Measurements from ENCODE around the gene TMEM107.
A peak's percentile ranks its signal among the peaks of the same experiment; 100 is the strongest.
"Not testable (repeated sequence)": the region's sequence is repeated elsewhere in the genome, so short reads cannot be mapped to it uniquely, and the experiment has no call there.

TMEM107 gene

GRCh38 chr17:8189711-8190477, 13.7 kb upstream of the TMEM107 start, which contains the start of gene BORCS6:
Gene BORCS6 (minus strand): TSS chr17:8190180. CDS start chr17:8190140, 40 bp downstream.
- DNase-seq (ENCODE audit: low spot score) = peak; percentile 99

- DNase-seq (ENCODE audit: low spot score) = peak; percentile 21
These were observed 13.0 kb upstream of the TMEM107 start for GRCh38 chr17:8189041-8189710.

DNA sequence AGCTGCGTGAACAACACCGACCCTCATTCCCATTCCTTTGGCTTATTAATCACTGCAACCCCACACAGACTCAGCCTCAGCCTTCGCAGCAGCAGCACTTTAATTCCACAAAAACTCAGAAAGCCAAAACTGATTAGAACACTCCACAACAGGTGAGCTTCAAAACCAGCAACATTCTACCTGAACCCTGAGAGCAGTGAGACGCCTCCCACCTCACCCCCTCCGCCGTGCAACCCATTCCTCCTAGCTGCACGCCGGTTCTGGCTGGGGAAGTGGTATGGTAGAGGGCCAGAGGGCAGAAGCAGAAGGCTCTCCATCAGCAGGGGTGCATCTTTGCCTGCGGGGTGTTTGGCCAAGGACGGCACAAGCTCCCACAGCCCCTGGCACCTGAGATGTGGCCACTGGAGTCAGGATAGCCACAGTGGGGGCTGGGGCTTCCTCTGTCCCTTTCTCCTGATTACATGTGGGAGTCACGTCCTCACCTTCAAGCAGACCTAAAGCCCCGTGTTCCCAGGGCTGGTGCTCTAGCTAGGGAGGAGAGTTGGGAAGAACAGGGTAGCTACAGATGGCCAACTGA, 12.2 kb upstream of the TMEM107 start:
- DNase-seq (ENCODE audit: low spot score) = no peak

DNA sequence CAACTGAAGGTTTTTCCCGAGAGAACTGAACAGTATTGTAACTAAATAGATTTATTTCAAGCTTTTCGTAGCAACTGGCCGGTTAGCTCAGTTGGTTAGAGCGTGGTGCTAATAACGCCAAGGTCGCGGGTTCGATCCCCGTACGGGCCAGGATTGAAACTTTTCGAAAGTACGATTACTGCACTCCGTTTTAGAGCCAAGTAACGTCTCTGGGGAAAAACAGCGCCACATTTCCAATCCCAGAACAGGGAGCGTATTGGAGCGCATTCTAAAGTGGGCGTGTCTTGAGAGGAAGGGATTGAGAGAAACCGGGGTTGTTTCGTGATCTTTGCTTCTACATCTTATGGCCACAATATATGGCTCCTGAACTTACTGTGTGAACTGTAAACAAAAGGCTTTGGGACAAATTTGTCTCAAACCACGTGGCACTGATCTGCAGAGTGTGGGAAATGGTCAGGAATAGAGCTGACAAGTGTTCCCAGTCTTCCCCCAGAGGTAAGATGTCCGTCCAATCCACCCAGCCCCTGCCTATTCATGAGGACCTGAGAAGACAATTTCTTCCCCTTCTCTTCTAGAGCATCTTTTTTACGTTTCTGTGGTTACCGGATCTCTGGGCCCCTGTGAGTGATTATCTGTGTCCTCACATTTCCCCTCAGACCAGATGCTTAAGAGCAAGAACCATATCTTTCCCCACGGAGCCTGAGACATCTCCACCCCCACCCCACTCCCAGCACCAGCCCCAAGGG, 11.5 kb upstream of the TMEM107 start:
- peak; percentile 99 for DNase-seq (ENCODE audit: low spot score)

- peak; percentile 98 for DNase-seq (ENCODE audit: low spot score)
These were observed 10.8 kb upstream of the TMEM107 start for GRCh38 chr17:8186787-8187516.

GRCh38 chr17:8186446-8186786, 10.2 kb upstream of the TMEM107 start:
- no peak for DNase-seq (ENCODE audit: low spot score)

DNA sequence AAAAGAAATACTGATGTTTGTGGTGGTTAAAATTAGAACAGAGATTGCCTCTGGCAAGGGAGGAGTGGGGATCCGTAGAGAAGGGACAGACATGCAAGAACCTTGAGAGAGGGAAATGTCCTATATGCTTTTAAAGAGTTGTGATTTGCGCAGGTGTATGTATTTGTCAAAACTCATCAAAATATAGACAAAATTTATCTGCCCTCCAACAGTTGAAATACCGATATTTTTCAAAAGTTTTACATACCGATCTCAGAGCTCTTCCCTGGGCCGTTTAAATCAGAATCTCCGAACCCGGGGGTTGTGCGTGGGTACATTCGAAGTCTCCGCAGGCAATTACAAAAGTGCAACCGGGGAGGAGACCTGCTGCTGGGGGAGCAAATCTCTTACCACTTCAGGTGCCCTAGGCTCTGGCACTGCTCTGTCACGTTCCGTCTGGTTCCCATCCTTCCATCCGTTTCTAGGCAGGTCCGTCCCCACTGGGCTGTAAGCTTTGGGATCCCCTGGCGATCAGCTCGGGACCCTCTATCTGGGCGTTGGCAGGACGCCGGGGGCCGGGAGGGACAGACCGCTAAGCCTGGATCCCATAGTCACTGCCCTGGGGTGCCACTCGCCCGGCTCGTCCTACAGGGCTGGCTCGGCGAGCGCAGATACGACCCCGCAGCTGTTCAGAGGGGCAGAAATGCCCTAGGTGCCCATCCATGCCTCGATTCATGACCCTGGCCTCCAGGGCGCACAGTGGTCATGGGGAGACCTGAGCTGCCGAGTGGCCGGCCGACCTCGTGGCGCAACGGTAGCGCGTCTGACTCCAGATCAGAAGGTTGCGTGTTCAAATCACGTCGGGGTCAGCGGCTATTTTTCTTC, 9.6 kb upstream of the TMEM107 start:
- DNase-seq (ENCODE audit: low spot score) = peak; percentile 82

DNA sequence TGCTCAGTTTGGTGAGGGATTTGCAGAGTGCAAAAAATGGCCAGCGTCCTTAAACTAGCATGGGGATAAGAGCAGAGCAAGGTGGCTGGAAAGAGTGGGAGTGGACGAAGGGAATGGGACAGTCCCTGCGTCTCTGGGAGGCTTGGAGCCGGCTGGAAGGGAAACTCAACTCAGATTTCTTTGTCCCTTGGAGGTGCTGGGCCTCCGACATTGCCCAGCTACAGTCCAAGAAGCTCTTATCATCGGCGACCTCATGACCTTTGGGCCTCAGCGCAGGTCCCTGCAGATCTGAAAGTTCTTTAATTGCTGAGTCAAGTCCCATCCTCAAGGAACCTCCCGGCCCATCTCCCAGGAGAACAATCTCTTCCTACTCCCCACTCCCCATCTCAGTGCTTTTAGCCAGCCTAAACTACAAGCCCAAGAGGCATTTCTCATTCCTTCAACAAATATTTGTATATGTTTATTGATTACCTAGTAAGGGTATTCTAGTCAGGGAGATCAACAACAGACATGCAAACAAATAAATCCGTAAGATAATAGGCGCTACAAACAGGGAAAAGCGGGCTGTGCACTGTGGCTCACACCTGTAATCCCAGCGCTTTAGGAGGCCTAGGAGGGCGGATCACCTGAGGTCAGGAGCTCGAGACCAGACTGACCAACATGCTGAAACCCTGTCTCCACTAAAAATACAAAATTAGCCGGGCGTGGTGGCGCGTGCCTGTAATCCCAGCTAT, 985 bp upstream of the TMEM107 start:
- DNase-seq (ENCODE audit: low spot score) = no peak

GRCh38 chr17:8175795-8176196, 384 bp downstream of the TMEM107 start:
- peak; percentile 26 for DNase-seq (ENCODE audit: low spot score)

- DNase-seq (ENCODE audit: low spot score) = no peak
These were observed 2.3 kb downstream of the TMEM107 start for GRCh38 chr17:8173871-8174322.

GRCh38 chr17:8173056-8173870, 2.9 kb downstream of the TMEM107 start:
- DNase-seq (ENCODE audit: low spot score) = peak; percentile 99

DNA sequence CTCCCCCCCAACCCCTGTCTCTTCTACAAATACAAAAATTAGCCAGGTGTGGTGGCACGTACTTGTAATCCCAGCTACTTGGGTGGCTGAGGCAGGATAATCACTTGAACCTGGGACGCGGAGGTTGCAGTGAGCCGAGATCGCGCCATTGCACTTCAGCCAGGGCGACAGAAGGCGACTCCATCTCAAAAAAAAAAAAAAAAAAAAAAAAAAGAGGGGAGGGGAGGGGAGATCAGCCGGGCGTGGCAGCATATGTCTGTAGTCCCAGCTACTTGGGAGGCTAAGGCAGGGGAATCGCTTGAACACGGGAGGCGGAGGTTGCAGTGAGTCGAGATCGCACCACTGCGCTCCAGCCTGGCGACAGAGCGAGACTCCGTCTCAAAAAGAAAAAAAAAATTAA, 6.0 kb downstream of the TMEM107 start:
- not testable (repeated sequence) for DNase-seq (ENCODE audit: low spot score)

DNA sequence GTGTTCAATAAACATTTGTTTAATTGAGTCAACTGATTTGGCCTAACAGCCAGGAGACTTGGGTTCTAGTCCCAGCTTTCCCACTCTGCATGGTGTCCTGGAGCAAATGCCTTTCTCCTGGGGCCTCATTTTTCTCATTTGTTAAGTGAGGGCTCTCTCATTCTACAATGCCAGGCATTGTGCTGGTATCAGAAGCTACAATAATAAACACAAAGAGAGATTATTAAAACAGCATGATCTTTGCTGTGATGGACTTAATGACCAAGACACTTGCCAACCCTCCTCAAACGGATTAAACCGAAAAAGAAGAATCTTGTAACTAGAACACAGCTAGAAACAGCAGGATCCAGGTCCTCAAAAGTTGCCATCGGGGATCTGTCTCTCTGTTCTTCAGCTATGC, 8.7 kb downstream of the TMEM107 start:
- DNase-seq (ENCODE audit: low spot score) = no peak

DNA sequence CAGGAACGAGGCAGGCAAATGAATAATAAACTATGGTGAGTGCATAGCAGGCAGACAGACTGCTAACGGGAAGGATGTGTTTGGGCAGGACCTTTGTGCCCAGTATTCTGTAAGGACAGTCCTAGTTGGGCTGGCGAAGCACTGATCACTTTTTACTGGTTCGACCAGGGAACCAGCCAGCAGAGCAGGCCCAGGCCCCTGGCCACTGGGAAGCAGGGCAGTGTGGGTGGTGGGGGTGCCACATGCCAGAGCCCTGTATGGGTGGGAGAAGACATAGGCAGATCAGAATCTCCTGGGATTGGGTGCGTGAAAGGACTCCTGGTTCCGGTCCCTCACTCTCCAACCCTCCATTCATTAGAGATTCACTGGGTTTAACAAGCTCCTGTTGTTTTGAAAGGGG, 9.4 kb downstream of the TMEM107 start:
- DNase-seq (ENCODE audit: low spot score) = no peak

DNA sequence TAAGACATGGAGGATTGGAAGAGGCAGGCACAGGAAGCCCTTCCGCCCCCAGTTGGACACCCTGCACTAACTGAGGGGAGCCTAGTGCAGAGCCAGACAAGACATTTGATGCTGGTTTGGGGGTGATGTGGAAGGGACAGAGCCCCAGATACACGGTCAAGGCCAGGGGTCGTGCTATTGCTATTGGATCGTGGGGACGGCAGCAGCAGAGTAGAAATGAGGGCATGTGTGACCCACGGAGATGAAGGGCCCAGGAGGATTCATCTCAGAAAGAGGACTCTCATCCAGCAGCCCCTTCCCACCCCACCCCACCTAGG, 11.4 kb downstream of the TMEM107 start:
- DNase-seq (ENCODE audit: low spot score) = no peak

- peak; percentile 61 for DNase-seq (ENCODE audit: low spot score)
These were observed 12.0 kb downstream of the TMEM107 start for GRCh38 chr17:8163978-8164814.

DNA sequence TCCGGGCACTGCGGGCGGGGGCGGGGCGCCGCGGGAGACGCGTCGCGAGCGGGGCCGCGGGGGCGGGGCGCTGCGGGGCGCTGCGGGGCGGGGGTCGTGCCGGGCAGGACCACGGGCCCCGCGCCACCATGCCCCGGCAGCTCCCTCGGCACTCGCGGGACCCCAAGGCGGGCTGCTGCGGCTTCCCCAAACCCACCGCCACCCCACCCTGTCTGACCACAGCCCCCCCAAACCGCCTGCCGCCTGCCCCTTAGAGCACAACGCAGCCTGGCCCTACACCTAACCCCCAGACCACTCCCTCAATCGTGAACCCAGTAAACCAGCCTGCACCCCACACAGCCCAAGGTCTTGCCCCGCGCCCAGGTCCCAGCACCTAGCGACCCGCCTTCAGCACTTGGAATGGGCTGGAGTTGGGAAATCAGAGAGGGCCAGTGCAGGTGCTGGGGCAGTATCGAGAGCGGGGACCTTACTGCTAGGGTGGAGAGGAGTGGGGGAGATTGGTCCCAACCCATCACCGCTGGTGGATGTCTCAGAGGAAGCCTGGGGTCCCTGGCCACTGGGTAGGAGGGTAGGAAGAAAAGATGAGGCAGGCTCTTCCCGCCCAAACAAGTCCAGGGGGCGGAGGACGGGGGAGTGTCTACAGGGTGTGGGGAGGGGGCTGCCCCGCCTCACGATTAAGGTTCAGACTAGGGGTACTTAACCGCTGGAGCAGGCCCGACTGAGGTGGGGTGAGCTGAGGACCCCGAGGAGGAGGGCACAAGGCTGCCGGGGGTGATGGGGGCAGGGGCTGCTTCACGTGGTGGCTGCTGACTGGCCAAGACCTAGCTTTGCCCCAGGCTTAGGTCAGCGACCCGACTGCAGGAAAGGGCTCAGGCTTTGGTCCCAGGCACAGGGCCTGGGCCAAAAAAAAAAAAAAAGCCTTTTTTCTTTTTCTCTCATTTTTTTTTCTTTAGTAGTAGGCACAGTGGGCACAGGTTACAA, 12.9 kb downstream of the TMEM107 start:
- no peak for DNase-seq (ENCODE audit: low spot score)

Data from kidney tubule cell (primary cell).